Right renal pelvis (tissue), 4 donors: ENCODE results near the gene RBMX. TPM values are rescaled to one million over a fixed set of nuclear protein-coding genes. Genes with fewer than 3 reads are reported as not detected.
"Not testable (repeated sequence)": the region's sequence is repeated elsewhere in the genome, so short reads cannot be mapped to it uniquely, and the experiment has no call there.

ENCODE experiments used
- DNase-seq, 4 donors: peaks; one replicate each; pipeline ENCODE4 v3.0.0-alpha.2; 2013; ENCODE audit warnings: low read depth in 4 of 4, low spot score in 3 of 4, missing footprints in 1 of 4
- polyA plus RNA-seq, 4 donors: library from polyadenylated mRNA; unstranded; fragments of 120-200 nt; gene quantifications; one replicate each; pipeline ENCODE4 v1.2.1, GENCODE V29; 2013; ENCODE audit not compliant: insufficient read length in 4 of 4

The RBMX gene
- polyA plus RNA-seq, 4 donors: 368 to 441 (median 417) TPM

GRCh38 chrX:136879001-136879687, 1.4 kb downstream of the RBMX start:
- DNase-seq: no peak

GRCh38 chrX:136878423-136878822, 2.1 kb downstream of the RBMX start:
- DNase-seq: no peak

- not testable (repeated sequence) for DNase-seq
Measured at GRCh38 chrX:136874114-136874513, 6.4 kb downstream of the RBMX start.

DNA sequence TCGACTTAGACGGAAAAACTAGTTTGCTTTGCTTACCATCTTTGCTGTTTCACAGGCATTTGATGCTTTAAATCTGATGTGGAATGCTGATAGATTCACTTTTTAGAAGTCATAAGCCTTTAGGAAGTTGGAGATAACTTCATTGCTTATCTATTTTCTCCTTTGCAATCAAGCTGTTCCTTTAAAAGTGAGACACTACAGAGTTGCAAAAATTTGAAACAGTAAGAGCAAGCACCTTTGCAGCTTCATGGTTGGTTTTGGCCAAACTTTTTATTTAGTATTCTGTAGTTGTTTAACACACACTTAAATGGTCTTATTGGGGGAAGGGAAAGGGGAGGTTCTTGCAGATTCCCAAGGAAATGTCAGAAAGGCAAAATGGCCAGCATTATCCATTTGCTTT, 7.3 kb downstream of the RBMX start:
- DNase-seq: not testable (repeated sequence)

GRCh38 chrX:136872091-136872700, 8.3 kb downstream of the RBMX start:
- no peak for DNase-seq

DNA sequence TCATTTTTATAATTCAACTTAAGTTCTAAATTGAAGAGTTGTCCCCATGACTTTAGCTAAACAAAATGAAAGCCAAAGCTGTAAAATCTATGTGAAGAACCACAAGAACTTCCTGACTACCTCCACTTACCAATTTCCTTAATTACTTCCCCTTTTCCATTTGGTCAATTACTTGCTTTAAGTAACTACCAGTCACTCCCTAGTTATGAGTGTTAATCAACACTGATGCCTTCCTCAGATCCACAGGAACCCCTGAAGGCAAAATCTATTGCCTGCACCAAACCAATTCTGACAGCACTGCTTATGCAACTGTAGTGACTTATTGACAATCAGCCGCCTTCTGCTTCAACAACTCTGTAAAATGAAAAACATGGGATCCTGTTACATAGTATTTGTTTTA, 10.5 kb downstream of the RBMX start:
- no peak for DNase-seq

- no peak for DNase-seq
Measured at GRCh38 chrX:136868283-136869055, 12.1 kb downstream of the RBMX start.

GRCh38 chrX:136867518-136867917, 13.0 kb downstream of the RBMX start:
- DNase-seq: no peak

DNA sequence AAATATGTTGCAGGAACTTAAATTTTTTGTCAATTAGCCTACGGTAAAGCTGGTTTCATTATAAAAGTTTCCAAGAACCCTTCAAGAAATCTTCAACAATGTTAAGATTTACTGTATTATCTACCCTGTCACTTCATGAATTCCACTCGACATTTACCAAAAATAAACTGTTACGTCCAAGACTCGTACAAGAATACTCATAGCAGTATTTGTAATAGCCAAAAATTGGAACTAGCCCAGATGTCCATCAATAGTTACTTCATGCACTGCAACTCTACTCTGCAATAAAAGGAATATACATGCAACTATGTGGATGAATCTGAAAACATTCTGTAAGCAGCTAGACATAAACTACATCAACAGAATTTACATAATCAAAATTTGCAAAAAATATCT, 13.4 kb downstream of the RBMX start:
- no peak for DNase-seq

GRCh38 chrX:136866337-136867095, 14.0 kb downstream of the RBMX start:
- DNase-seq: no peak

DNA sequence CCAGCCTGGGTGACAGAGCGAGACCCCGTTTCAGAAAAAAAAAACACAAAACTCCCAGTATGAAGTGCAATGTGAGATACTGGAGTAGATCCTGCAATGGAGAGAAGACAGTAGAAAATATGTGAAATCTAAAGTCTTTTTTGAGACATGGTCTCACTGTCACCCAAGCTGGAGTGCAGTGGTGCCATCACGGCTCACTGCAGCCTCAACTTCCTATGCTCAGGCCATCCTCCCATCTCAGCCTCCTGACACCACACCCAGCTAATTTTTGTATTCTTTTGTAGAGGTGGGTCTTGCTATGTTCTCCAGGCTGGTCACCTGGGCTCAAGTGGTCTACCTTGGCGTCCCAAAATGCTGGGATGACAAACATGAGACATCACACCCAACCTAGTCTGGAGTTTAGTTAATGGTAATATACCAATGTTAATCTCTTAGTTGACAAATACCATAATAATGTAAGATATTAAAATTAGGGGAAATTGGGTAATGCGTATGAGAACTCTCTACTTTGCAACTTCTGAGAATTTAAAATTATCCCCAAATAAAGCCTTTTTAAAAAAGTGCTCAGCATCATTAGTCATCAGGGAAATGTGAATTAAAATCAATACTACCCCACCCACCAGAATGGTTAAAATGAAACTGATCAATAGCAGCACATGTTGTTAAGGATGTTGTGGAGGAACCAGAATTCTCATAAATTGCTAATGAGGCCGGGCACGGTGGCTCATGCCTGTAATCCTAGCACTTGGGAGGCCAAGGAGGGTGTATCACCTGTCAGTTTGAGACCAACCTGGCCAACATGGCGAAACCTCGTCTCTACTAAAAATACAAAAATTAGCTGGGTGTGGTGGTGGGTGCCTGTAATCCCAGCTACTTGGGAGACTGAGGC, 15.0 kb downstream of the RBMX start:
- no peak for DNase-seq

- DNase-seq: no peak
Measured at GRCh38 chrX:136863826-136864225, 16.7 kb downstream of the RBMX start.

- no peak for DNase-seq
Measured at GRCh38 chrX:136862546-136862945, 18.0 kb downstream of the RBMX start.

DNA sequence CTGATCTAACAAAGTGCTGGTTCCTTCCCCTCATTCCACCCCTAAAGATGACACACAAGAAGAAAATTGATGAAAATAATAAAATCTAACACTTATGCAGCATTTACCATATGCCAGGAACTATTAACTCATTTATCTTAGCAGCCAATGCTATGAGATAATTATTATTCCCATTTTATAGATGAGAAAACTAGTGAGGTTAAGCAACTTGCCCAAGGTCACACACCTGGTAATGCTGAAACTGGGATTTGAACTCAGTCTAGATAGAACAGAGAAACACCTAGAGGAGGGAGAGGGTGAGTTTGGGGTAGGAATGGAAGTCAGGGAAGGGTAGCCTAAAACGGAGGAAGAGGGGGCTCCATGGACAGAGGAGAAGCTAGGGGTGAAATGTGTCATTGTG, 18.6 kb downstream of the RBMX start:
- no peak for DNase-seq

DNA sequence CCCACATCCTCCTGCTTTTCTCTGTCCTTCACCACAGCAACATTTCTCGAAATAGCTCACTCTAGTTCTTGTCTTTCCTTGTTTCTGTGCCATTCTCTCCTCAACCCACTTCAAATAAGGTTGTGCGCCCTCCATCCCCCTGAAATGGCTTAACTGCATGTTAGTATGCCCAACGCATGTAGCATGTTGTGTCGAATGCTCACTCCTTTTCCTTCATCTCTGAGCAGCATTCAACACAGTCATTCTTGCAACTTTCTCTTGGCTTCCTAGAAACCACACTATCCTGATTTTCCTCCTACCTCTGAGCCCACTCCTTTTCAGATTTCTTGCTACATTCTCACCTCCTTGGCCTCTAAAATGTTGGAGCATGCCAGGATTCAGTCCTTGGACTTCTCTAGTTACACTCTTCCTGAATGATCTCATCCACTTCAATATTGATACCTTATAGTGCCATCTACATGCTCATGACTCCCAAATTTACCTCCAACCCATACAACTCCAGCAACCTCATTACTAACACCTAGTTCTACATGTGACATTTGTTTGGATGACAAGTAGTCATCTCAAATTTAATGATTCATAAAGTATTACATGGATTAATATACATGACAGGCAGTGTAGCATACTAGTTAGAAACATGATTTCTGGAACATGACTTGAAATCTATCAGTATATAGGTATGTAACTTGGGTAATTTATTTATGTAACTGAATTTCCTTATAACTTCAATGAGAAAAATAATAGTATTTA, 22.3 kb downstream of the RBMX start:
- DNase-seq: no peak

DNA sequence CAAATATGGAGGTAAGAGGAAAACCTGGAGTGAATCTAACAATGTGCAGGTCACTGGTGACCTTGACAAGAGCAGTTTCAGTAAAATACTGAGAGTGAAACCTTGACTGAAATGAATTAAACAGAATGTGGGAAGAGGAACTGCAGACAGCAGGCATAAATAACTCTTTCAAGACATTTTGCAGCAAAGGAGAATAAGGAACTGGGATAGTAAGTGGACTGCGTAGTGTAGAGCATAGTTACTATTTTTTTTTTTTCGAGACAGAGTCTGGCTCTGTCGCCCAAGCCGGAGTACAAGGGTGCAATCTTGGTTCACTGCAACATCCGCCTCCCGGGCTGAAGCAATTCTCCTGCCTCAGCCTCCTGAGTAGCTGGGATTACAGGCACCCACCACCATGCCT, 24.0 kb downstream of the RBMX start:
- DNase-seq: no peak

DNA sequence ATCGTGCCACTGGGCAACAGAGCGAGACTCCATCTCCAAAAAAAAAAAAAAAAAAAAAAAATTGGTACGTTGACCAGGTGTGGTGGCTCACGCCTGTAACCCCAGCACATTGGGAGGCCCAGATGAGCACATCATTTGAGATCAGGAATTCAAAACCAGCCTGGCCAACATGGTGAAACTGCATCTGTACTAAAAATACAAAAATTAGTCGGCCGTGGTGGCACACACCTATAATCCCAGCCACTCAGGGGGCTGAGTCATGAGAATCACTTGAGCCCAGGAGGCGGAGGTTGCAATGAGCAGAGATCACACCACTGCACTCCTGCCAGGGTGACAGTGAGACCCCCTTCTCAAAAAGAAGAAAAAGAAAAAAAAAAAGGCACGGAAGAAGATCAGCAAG, 24.5 kb downstream of the RBMX start:
- DNase-seq: no peak

DNA sequence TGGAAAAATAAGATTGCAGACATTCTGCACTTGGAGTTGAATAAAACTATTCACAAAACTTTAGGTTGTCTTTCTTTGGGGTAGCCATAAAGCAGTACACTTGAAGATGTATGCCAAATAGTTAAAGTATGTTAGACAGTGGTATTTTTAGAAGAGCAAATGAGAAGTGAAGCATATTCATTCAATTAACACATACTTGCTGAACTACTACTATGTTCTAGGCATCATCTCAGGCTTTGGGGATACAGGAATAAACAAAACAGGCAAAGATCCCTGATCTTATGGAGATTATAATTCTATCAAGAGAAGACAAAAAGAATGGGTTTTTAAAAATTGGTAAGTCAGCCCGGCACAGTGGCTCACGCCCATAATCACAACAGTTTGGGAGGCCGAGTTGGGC, 29.0 kb downstream of the RBMX start:
- no peak for DNase-seq

DNA sequence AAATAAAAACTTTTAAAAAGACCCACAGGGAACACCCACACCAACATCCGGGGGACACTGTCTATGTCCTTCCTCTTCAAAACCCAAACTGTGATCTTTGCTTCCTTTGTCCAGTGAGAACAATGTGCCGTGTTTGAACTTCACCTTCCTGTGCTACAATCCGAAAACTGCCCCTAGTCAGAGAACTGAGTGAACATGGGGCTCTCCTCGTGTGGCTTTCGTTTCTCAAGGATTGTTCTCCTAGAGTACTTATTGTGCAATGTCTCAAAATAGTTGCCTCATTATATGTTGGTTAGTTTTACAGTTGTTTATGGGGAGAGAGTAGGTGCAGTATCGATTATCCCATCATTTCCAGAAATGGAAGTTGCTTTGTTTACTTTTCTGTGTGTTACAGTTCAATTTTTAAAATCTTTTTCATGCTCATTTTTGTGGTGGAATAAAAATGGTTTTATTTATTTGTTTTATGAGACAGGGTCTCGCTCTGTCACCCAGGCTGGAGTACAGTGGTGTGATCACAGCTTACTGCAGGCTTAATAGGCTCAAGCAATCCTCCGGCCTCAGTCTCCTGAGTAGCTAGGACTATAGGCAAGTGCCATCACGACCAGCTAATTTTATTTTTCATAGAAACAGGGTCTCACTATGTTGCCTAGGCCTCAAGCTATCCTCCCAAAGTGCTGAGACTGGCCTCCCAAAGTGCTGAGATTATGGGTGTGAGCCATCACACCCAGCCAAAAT, 29.9 kb downstream of the RBMX start:
- DNase-seq: no peak
